Sigmoid colon (tissue), 4 donors: ENCODE data around the gene TANGO6.

Source experiments
- EP300 ChIP-seq, 4 donors: sonication (generic); formaldehyde crosslinking; IDR thresholded peaks; one replicate each; pipeline ENCODE4 v1.6.1; 2017; ENCODE audit warnings: antibody characterized with exemption in 4 of 4
- TF ChIP-seq, protein P1 (sequence below), 4 experiments: fragments of 450-650 bp in 3 of 4; fragments of 200-600 bp in 1 of 4; IDR thresholded peaks; one replicate each; pipeline ENCODE4 v1.5.1; 2016 to 2019; ENCODE audit warnings: antibody characterized with exemption in 4 of 4, mild to moderate bottlenecking in 3 of 4, moderate library complexity in 2 of 4

GRCh38 chr16:68923116-68923515 is 79.8 kb downstream of the TANGO6 start:
- TF ChIP-seq, protein P1, sequence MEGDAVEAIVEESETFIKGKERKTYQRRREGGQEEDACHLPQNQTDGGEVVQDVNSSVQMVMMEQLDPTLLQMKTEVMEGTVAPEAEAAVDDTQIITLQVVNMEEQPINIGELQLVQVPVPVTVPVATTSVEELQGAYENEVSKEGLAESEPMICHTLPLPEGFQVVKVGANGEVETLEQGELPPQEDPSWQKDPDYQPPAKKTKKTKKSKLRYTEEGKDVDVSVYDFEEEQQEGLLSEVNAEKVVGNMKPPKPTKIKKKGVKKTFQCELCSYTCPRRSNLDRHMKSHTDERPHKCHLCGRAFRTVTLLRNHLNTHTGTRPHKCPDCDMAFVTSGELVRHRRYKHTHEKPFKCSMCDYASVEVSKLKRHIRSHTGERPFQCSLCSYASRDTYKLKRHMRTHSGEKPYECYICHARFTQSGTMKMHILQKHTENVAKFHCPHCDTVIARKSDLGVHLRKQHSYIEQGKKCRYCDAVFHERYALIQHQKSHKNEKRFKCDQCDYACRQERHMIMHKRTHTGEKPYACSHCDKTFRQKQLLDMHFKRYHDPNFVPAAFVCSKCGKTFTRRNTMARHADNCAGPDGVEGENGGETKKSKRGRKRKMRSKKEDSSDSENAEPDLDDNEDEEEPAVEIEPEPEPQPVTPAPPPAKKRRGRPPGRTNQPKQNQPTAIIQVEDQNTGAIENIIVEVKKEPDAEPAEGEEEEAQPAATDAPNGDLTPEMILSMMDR (IDR thresholded peaks at IDR 0.05): no peak
- TF ChIP-seq EP300 (IDR thresholded peaks at IDR 0.05): no peak
